ENCODE results near the gene AVPR2. TPM values are rescaled to one million over a fixed set of nuclear protein-coding genes. Genes with fewer than 3 reads are reported as not detected.

The AVPR2 gene
- total RNA-seq, 1 donor from 2014 or later, result 4.8 TPM

- Histone ChIP-seq H3K9me3 (no peaks in the 10 kb centered on the region), H3K4me1 (no peaks in the 10 kb centered on the region), H3K4me3 (no peak overlapping the region), H3K27me3 (no peaks in the 10 kb centered on the region), H3K36me3 (no peaks in the 10 kb centered on the region), H3K27ac (no peak overlapping the region)
- DNase-seq (ENCODE audit: low spot score in 2 of 2), result no peak
- TF ChIP-seq CTCF (IDR thresholded peaks at IDR 0.05), result no peak
- intact Hi-C loops (cut with DNase I), result no loop called here
Measured at GRCh38 chrX:153873282-153874084, 31.0 kb upstream of the AVPR2 start.

GRCh38 chrX:153874085-153874365, 30.4 kb upstream of the AVPR2 start:
- H3K27me3 ChIP-seq, result no peaks in the 10 kb centered on the region
- no peaks in the 10 kb centered on the region for H3K36me3 ChIP-seq
- no peak overlapping the region for H3K27ac ChIP-seq
- intact Hi-C loops (cut with DNase I), result no loop called here
- H3K9me3 ChIP-seq, result no peaks in the 10 kb centered on the region
- H3K4me3 ChIP-seq, result no peak overlapping the region
- H3K4me1 ChIP-seq, result no peaks in the 10 kb centered on the region
- DNase-seq (ENCODE audit: low spot score in 2 of 2), result no peak
- TF ChIP-seq CTCF (IDR thresholded peaks at IDR 0.05), result no peak

- TF ChIP-seq CTCF (IDR thresholded peaks at IDR 0.05), result no peak
- Histone ChIP-seq H3K9me3 (no peaks in the 10 kb centered on the region), H3K27ac (no peak overlapping the region), H3K4me3 (no peak overlapping the region), H3K36me3 (no peaks in the 10 kb centered on the region), H3K4me1 (no peaks in the 10 kb centered on the region), H3K27me3 (no peaks in the 10 kb centered on the region)
- DNase-seq (ENCODE audit: low spot score in 2 of 2), result no peak
- intact Hi-C loops (cut with DNase I), result no loop called here
Measured at GRCh38 chrX:153874366-153875125, 29.9 kb upstream of the AVPR2 start.

- Histone ChIP-seq H3K27me3 (no peaks in the 10 kb centered on the region), H3K27ac (no peak overlapping the region), H3K36me3 (no peaks in the 10 kb centered on the region), H3K9me3 (no peaks in the 10 kb centered on the region), H3K4me1 (no peaks in the 10 kb centered on the region), H3K4me3 (no peak overlapping the region)
- intact Hi-C loops (cut with DNase I), result no loop called here
- TF ChIP-seq CTCF (IDR thresholded peaks at IDR 0.05), result no peak
- DNase-seq (ENCODE audit: low spot score in 2 of 2), result no peak
Measured at GRCh38 chrX:153875391-153876111, 28.9 kb upstream of the AVPR2 start.

GRCh38 chrX:153876112-153876491, 28.4 kb upstream of the AVPR2 start:
- no peaks in the 10 kb centered on the region for H3K27me3 ChIP-seq
- intact Hi-C loops (cut with DNase I), result no loop called here

More at GRCh38 chrX:153876112-153876491, 28.4 kb upstream of the AVPR2 start:
- TF ChIP-seq CTCF (IDR thresholded peaks at IDR 0.05), result no peak
- Histone ChIP-seq H3K4me1 (no peaks in the 10 kb centered on the region), H3K27ac (no peak overlapping the region), H3K36me3 (no peaks in the 10 kb centered on the region), H3K9me3 (no peaks in the 10 kb centered on the region), H3K4me3 (no peak overlapping the region)
- DNase-seq (ENCODE audit: low spot score in 2 of 2), result no peak
